RPMI7951 (cell line): ENCODE data around the gene IFIT2. TPM values are rescaled to one million over a fixed set of nuclear protein-coding genes. Genes with fewer than 3 reads are reported as not detected.
"Not testable (repeated sequence)": the region's sequence is repeated elsewhere in the genome, so short reads cannot be mapped to it uniquely, and the experiment has no call there.

Experiments used
- DNase-seq: peaks from one replicate; pipeline ENCODE4 v3.0.0-alpha.2; 2012; ENCODE audit warnings: low read depth
- total RNA-seq: library from RNA; depleted of rRNA; stranded (reverse); fragments of >200 nt; shearing (Covaris generic); gene quantifications from 2 replicates; pipeline ENCODE4 v1.2.3, GENCODE V29; 2014

Gene IFIT2
- total RNA-seq, 1 experiment from 2014 or later = 6.0 TPM

DNA sequence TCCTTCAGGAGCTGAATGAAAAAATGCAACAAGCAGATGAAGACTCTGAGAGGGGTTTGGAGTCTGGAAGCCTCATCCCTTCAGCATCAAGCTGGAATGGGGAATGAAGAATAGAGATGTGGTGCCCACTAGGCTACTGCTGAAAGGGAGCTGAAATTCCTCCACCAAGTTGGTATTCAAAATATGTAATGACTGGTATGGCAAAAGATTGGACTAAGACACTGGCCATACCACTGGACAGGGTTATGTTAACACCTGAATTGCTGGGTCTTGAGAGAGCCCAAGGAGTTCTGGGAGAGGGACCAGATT is 5.4 kb downstream of the IFIT2 start:
- DNase-seq = no peak

GRCh38 chr10:89308266-89308665 is 6.4 kb downstream of the IFIT2 start:
- DNase-seq = no peak

DNA sequence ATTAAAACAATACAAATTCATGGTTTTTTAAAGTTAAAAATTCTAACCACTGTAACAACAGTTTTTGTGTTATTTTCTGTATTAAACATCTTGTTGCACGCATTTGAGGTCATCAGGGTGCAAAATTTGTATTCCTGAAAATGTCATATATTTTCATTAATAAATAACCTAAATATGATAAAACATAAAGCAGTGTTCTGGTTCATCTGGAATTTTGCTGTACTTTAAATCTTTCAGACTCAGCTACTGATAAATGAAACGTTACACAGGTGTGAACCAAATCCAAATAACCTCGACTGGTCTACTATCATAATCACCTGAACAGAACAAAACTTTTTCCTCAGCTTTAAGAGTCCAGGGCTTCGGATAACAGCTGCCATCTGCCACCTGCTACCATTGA is 6.9 kb downstream of the IFIT2 start:
- DNase-seq = no peak

DNA sequence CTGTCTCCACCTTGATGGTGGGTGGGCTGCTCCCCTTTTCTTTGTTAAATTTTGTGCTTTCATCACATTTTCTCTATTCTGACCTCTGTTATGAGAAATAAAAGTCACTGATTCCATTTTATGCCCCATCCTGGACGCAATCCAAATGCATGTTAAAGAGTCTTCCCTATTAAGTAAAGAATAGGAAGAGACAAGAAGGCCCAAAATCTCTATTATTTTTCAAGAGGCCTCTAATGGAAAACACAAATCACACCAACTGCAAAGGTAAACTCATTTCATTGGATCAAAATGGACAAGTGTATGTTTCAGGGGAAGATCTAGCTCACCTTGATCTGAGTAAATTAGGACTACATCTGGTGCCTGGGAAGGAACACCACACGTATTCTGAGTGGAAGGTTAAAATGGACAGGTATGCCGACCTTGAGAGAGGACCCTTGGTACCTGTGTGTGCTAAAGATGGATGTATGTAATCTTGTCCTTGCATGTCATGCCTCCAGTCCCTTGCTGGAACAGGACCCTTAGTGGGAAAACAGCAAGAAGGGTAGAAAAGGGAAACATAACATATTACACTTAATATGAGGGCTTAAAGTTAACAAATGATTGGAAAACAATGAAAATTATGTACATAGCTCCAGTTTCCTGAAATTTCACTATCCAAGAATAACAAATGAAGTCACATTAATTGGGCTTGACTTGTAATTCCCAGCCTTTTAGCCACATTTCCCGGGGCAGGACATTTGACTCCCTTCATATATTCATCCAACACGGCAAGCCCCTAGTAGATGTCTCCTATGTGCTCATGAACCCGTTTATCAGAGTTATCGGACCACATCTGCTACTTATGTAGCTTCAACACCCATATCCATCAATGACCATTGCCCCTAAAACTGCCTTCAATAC is 7.6 kb downstream of the IFIT2 start:
- no peak for DNase-seq

GRCh38 chr10:89310056-89310893 is 8.4 kb downstream of the IFIT2 start:
- DNase-seq = no peak

DNA sequence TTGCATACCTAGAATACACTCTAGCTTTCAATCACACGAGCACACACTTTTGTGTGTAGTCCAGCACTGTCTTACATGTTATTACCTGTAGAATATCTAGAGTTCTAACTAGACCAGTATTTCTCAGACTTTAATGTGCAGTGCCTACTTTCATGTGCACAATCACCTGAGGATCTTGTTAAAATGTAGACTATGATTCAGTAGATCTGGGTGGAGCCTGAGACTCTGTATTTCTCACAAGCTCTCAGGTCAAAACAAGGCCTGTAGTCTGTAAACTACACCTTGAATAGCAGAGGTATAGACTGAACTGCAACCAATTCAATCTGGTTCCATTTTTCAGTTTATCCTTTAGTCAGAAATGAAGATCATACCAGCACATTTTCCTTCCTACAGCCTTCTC is 11.1 kb downstream of the IFIT2 start:
- DNase-seq = no peak

DNA sequence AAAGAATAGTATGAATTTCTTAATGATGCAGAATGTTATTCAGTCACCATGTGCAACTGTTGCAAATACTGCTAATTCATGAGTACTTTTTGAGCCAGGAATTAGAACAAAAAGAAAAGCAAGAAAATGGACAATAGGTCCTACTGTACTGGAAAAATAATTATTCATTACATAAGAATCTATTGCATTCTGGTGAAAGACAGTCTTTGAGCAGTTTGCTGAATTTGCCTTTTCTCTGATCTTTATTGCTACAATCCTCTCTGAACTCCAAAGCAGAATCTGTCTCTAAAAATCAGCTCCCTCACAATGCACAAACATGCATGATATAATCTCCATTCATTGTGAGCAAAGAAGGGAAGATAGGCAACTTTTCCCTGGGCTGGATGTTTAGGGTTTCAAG is 12.8 kb downstream of the IFIT2 start:
- no peak for DNase-seq

GRCh38 chr10:89318047-89318446 is 16.2 kb downstream of the IFIT2 start:
- not testable (repeated sequence) for DNase-seq

DNA sequence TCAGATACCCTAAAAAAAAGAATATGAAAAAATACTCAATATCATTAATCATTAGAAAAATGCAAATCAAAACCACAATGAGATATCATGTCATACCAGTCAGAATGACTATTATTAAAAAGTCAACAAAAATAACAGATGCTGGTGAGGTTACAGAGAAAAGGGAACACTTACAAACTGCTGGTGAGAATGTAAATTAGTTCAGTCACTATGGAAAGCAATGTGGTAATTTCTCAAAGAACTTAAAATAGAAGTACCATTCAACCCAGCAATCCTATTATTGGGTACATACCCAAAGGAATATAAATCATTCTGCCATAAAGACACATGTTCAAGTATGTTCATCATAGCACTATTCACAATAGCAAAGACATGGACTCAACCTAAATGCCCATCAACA is 23.2 kb downstream of the IFIT2 start:
- not testable (repeated sequence) for DNase-seq

- DNase-seq = not testable (repeated sequence)
These were observed 24.0 kb downstream of the IFIT2 start for GRCh38 chr10:89325856-89326255.

- DNase-seq = peak; percentile 87
These were observed 26.1 kb downstream of the IFIT2 start, which contains the start of gene IFIT3 for GRCh38 chr10:89327803-89328441. Gene IFIT3, plus strand, starts transcription at chr10:89327997. Its CDS starts 77 bp downstream, at chr10:89328074.

GRCh38 chr10:89329151-89329550 is 27.3 kb downstream of the IFIT2 start:
- DNase-seq = no peak

- DNase-seq = peak; percentile 55
These were observed 28.2 kb downstream of the IFIT2 start for GRCh38 chr10:89330014-89330413.

DNA sequence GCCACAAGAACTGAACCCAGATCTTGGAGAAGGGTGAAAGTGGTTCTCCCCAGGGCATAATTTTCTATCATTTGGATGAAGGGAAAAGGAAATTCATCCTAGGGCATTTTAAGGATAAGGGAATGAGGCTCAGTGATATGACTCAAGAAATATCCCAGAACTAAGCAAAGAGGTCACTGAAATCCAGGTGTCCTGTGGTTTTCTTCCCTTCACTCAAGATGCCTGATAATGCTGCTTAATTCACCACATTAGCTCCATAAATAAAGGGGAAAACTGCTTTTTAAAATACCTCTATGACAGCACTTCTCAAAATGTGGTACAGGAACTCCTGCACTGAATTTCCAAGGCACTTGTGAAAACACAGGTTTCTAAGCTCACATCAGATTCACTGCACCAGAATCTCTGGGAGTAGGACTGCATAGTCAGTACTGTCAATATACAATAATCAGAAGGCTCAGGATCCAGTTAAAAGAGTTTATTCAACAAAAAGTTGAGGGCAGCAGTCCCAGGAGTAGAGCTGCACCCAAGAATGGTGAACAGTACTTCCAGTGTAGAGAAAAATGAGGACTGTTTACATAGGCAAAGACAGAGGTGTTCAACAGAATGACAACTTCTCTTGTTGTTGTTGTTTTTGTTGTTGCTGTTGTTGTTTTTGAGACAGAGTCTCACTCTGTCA is 28.8 kb downstream of the IFIT2 start:
- no peak for DNase-seq

DNA sequence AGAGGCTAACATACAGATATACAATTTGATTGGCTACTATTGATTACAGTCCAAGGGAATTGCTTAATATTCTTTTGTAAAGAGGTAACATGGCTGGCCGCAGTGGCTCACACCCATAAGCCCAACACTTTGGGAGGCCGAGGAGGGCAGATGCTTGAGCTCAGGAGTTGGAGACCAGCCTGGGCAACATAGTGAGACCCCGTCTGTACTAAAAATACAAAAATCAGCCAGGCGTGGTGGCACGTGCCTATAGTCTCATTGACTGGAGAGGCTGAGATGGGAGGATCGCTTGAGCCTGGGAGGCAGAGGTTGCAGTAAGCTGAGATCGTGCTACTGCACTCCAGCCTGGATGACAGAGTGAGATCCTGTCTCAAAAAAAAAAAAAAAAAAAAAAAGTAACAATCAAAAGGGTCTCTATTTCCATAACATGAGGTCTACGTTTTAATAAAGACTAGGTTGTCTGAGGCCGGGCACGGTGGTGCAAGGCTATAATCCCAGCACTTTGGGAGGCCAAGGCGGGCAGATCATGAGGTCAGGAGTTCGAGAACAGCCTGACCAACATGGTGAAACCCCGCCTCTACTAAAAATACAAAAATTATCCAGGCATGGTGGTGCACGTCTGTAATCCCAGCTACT is 29.8 kb downstream of the IFIT2 start:
- not testable (repeated sequence) for DNase-seq

DNA sequence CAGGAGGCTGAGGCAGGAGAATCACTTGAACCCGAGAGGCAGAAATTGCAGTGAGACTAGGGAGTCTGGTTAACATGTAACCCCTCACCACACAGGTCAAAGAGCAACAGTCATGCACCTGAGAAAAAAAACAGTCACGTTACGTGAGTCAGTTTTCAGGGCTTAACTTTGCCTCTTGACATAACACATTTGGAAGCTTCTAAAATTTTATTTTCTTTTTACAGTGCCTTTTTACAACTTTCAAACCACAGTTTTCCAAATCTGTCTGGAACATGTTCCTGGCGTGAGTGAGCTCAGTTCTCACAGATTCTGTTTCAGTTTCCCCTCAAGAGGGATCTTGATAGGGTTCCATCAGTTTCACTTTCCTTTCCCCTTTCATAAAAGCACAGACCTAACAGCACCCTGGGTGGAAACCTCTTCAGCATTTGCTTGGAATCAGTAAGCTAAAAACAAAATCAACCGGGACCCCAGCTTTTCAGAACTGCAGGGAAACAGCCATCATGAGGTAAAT is 30.3 kb downstream of the IFIT2 start:
- DNase-seq = peak; percentile 72

- DNase-seq = no peak
These were observed 33.4 kb downstream of the IFIT2 start for GRCh38 chr10:89335226-89335625.

DNA sequence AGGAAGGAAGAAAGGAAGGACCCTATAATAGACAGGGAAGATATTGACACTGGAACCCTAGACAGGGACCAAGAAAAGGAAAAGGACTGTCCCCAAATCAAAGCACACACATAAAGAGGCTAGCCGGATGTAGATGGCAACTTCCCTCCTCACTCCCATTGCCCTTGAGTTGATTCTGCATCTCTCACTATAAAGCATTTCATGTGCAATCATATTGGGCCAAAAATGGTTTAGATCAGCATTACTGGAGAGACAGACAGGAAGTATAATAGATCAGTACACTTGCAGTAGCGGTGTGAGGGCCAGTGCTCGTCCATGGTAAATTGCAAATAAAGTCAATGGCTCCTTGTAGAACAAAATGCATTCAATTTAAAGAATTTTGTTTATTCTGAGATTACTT is 34.4 kb downstream of the IFIT2 start:
- DNase-seq = no peak

DNA sequence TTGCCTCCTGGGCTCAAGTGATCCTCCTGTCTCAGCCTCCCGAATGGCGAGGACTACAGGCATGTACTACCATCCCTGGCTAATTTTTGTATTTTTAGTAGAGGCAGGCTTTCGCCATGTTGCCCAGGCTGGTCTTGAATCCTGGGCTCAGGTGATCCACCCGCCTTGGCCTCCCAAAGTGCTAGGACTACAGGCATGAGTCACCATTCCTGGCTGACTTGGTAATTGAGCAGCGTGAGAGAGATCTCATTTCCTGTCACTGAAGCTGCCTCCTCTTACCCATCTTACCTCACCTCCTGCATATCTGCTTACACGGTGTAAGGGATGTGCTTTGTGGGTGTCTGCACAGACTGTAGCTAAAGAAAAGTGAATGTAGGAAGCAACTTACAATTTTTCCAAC is 35.6 kb downstream of the IFIT2 start:
- peak; percentile 54 for DNase-seq

DNA sequence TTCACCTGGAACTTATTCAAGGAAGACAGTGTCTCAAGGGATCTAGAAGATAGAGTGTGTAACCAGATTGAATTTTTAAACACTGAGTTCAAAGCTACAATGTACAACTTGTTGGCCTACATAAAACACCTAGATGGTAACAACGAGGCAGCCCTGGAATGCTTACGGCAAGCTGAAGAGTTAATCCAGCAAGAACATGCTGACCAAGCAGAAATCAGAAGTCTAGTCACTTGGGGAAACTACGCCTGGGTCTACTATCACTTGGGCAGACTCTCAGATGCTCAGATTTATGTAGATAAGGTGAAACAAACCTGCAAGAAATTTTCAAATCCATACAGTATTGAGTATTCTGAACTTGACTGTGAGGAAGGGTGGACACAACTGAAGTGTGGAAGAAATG is 36.9 kb downstream of the IFIT2 start:
- no peak for DNase-seq

DNA sequence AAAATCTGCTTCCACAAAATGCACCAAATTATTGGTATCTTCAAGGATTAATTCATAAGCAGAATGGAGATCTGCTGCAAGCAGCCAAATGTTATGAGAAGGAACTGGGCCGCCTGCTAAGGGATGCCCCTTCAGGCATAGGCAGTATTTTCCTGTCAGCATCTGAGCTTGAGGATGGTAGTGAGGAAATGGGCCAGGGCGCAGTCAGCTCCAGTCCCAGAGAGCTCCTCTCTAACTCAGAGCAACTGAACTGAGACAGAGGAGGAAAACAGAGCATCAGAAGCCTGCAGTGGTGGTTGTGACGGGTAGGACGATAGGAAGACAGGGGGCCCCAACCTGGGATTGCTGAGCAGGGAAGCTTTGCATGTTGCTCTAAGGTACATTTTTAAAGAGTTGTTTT is 38.0 kb downstream of the IFIT2 start:
- no peak for DNase-seq
